GM12865 (cell line): Measurements from ENCODE around the gene ESRRA.

Source experiments
- DNase-seq: peaks from one replicate; pipeline ENCODE4 v3.0.0; 2010; ENCODE audit warnings: low read depth
- H3K4me3 ChIP-seq: 2 replicates; pipeline ENCODE4 v1.5.1; 2011; ENCODE audit warnings: mild to moderate bottlenecking, low read depth, low read length, control low read depth
- CTCF ChIP-seq: IDR thresholded peaks from 2 replicates; pipeline ENCODE4 v1.5.1; 2011; ENCODE audit warnings: low read length, control low read depth, low read depth, inconsistent platforms; ENCODE audit not compliant: insufficient read depth; ENCODE audit errors: missing control alignments

ESRRA gene

GRCh38 chr11:64294774-64295173 lies 10.6 kb upstream of the ESRRA start:
- TF ChIP-seq CTCF, result no peak
- DNase-seq, result no peak

GRCh38 chr11:64295760-64296159 lies 9.6 kb upstream of the ESRRA start:
- no peak overlapping the region for H3K4me3 ChIP-seq
- TF ChIP-seq CTCF, result no peak
- DNase-seq, result no peak

More at GRCh38 chr11:64294774-64295173, 10.6 kb upstream of the ESRRA start:
- H3K4me3 ChIP-seq, result no peak overlapping the region

- no peak for DNase-seq
- no peak overlapping the region for H3K4me3 ChIP-seq
- no peak for TF ChIP-seq CTCF
Measured at GRCh38 chr11:64296236-64296635, 9.1 kb upstream of the ESRRA start.

GRCh38 chr11:64296830-64297698 lies 8.3 kb upstream of the ESRRA start:
- TF ChIP-seq CTCF, result no peak

GRCh38 chr11:64297699-64298358 lies 7.5 kb upstream of the ESRRA start:
- TF ChIP-seq CTCF, result no peak
- no peak for DNase-seq
- H3K4me3 ChIP-seq, result no peak overlapping the region

More at GRCh38 chr11:64296830-64297698, 8.3 kb upstream of the ESRRA start:
- no peak for DNase-seq
- no peak overlapping the region for H3K4me3 ChIP-seq

- DNase-seq, result no peak
- TF ChIP-seq CTCF, result no peak
- H3K4me3 ChIP-seq, result no peak overlapping the region
Measured at GRCh38 chr11:64298966-64299846, 6.1 kb upstream of the ESRRA start.
